NCI-H1092 treated with DMSO at 0.1 percent for 48 hours (cell line): ENCODE measurements around the gene MRPS22.

ENCODE experiments used
- DNase-seq: peaks from one replicate; lab custom pipeline; 2025; lab: John Stamatoyannopoulos, UW

MRPS22 gene

GRCh38 chr3:139343895-139344856, at the start of gene MRPS22:
Gene MRPS22, plus strand, starts transcription at chr3:139344020. Its CDS starts 7 bp downstream, at chr3:139344027.
- peak; percentile 85 for DNase-seq

- DNase-seq = no peak
Observed at GRCh38 chr3:139295040-139295439, 48.8 kb upstream of the MRPS22 start.

- DNase-seq = no peak
Observed at GRCh38 chr3:139296141-139296718, 47.6 kb upstream of the MRPS22 start.

- no peak for DNase-seq
Observed at GRCh38 chr3:139297588-139298311, 46.1 kb upstream of the MRPS22 start.

- DNase-seq = no peak
Observed at GRCh38 chr3:139299261-139300132, 44.3 kb upstream of the MRPS22 start.

- DNase-seq = no peak
Observed at GRCh38 chr3:139300416-139300815, 43.4 kb upstream of the MRPS22 start.

- no peak for DNase-seq
Observed at GRCh38 chr3:139301183-139301582, 42.6 kb upstream of the MRPS22 start.

- no peak for DNase-seq
Observed at GRCh38 chr3:139301654-139302053, 42.2 kb upstream of the MRPS22 start.

GRCh38 chr3:139302084-139302800, 41.6 kb upstream of the MRPS22 start:
- no peak for DNase-seq

GRCh38 chr3:139302801-139303113, 41.1 kb upstream of the MRPS22 start:
- DNase-seq = no peak

- DNase-seq = no peak
Observed at GRCh38 chr3:139303216-139303615, 40.6 kb upstream of the MRPS22 start.

- DNase-seq = no peak
Observed at GRCh38 chr3:139304383-139304782, 39.4 kb upstream of the MRPS22 start.

GRCh38 chr3:139306078-139306477, 37.7 kb upstream of the MRPS22 start:
- DNase-seq = no peak

GRCh38 chr3:139307072-139307491, 36.7 kb upstream of the MRPS22 start:
- DNase-seq = no peak

- no peak for DNase-seq
Observed at GRCh38 chr3:139307601-139308555, 35.9 kb upstream of the MRPS22 start.

- DNase-seq = no peak
Observed at GRCh38 chr3:139308560-139308959, 35.3 kb upstream of the MRPS22 start.

GRCh38 chr3:139309061-139309591, 34.7 kb upstream of the MRPS22 start:
- DNase-seq = no peak

GRCh38 chr3:139309880-139310279, 33.9 kb upstream of the MRPS22 start:
- no peak for DNase-seq

- DNase-seq = no peak
Observed at GRCh38 chr3:139310474-139310933, 33.3 kb upstream of the MRPS22 start.

- DNase-seq = no peak
Observed at GRCh38 chr3:139311557-139311956, 32.3 kb upstream of the MRPS22 start.
